HFF-Myc (cell line): ENCODE results near the gene CAMTA1.

Source experiments
- DNase-seq: peaks from one replicate; pipeline ENCODE4 v3.0.0-alpha.2; 2011; ENCODE audit warnings: low read depth; ENCODE audit errors: extremely low read depth
- H3K4me3 ChIP-seq: replicated peaks from 2 replicates; pipeline ENCODE4 v1.5.1; 2011; ENCODE audit warnings: low read depth, mild to moderate bottlenecking, control low read depth, low read length
- TF ChIP-seq, protein P1 (sequence below): IDR thresholded peaks from 2 replicates; pipeline ENCODE4 v1.5.1; 2012; ENCODE audit warnings: mild to moderate bottlenecking, low read depth, low read length, control low read depth; ENCODE audit errors: missing control alignments

Gene CAMTA1

DNA sequence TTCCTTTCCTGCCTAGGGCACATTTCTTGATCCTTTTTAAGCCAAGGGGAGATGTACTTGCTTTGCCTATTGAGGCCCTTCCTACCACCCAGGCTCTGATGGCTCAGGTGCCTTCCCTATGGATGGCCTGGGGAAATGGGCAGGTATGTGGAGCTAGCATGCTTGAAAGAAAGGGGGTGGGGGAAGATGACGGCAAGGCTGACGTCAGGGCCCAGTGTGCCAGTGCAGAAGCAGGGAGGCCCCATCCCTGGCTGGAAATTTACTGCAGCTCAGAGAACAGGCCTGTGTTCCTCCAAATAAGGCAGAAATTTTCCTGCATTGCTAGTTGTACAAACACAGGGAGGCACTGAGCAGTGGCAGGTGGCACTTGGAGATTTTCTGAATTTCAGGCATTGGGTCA, 532.6 kb downstream of the CAMTA1 start:
- H3K4me3 ChIP-seq = no peak overlapping the region
- TF ChIP-seq, protein P1, sequence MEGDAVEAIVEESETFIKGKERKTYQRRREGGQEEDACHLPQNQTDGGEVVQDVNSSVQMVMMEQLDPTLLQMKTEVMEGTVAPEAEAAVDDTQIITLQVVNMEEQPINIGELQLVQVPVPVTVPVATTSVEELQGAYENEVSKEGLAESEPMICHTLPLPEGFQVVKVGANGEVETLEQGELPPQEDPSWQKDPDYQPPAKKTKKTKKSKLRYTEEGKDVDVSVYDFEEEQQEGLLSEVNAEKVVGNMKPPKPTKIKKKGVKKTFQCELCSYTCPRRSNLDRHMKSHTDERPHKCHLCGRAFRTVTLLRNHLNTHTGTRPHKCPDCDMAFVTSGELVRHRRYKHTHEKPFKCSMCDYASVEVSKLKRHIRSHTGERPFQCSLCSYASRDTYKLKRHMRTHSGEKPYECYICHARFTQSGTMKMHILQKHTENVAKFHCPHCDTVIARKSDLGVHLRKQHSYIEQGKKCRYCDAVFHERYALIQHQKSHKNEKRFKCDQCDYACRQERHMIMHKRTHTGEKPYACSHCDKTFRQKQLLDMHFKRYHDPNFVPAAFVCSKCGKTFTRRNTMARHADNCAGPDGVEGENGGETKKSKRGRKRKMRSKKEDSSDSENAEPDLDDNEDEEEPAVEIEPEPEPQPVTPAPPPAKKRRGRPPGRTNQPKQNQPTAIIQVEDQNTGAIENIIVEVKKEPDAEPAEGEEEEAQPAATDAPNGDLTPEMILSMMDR = no peak
- no peak for DNase-seq

DNA sequence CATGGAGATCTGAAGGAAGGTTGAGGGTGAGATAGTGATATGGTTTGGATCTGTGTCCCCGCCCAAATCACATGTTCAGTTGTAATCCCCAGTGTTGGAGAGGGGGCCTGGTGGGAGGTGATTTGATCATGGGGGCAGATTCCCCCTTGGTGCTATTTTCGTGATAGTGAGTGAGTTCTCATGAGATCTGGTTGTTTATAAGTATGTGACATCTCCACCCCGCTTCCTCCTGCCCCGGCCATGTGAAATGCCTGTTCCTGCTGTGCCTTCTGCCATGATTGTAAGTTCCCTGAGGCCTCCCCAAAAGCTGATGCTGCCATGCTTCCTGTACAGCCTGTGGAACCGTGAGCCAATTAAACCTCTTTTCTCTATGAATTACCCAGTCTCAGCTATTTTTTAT, 533.9 kb downstream of the CAMTA1 start:
- no peak overlapping the region for H3K4me3 ChIP-seq
- DNase-seq = no peak
- TF ChIP-seq, protein P1 = no peak

DNA sequence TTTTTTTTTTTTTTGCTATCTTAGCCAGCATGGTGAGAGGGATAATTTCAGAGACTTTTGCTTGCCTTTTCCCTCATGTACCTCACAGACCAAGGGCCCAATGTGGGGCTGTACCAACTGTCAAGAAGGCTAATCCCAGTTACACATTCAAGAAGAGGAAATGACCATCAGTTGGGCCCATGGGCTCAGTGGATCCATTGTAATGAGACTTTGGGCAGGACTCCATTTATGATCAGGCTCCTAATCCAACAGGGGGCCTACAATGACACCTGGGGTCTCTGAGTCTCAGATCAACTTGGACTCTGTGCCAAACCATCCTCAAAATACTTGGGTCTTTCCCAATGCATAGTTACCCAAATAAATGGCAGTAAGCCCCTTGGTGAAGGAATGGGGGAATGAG, 535.4 kb downstream of the CAMTA1 start:
- TF ChIP-seq, protein P1 = no peak
- H3K4me3 ChIP-seq = no peak overlapping the region

DNA sequence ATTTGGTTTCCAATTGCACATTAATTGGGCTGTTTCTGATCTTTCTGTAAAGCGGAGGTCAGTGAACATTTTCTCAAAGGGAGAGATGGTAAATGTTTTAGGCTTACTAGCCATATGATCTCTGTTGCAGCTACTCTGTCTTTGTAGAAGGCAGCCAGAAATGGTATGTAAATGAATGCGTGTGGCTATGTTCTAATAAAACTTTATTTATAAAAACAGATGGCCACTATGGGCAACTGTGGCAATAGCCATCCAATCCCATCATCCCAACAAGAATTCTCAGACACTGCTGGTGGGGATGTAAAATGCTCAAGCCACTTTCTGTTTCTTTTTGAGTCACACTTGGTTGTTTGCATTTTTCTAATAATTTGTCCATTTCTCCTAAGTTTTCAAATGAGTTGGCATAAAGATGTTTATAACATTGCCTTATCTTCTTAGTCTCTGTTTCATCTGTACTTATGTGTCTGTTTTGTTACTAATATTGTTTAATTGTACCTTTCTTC, 537.1 kb downstream of the CAMTA1 start:
- H3K4me3 ChIP-seq = no peak overlapping the region
- TF ChIP-seq, protein P1 = no peak
- no peak for DNase-seq

More for the DNA sequence above, 535.4 kb downstream of the CAMTA1 start:
- DNase-seq = no peak

DNA sequence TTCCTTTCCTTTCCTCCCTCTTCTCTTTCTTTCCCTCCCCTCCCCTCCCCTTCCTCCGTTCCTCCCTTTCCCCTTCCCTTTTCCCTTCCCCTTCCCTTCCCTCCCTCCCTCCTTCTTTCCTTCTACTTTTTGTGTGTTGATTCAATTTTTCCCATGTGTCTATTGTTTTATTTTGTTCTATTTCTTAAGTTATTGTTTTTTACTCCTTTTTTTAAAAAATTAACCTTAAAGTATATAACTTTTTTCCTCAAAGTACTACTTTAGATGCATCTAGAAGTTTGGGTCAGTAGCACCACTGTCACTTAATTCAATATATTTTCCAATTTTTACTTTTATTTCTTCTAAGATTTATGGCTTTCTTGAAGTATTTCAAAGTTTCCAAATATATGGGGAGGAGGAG, 537.7 kb downstream of the CAMTA1 start:
- TF ChIP-seq, protein P1 = no peak
- H3K4me3 ChIP-seq = no peak overlapping the region
- DNase-seq = no peak

DNA sequence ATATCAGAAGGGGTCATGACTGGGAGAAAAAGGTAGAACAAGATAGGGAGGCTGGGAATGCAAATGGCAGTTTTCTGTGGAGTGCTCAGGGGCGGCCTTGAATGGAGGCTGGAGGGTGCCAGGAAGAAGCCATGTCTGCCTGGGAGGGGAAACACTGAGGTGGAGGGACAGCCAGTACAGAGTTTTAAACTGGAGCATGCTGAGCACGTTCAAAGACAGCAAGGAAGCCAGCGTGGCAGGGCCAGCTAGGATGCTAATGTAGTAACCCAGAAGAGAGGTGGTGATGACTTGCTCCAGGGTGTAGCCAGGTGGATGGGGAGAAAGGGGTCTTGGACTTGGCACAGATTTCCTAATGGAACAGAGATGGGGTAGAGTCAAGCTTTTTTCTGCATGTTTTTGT, 540.0 kb downstream of the CAMTA1 start:
- TF ChIP-seq, protein P1 = no peak
- DNase-seq = no peak
- no peak overlapping the region for H3K4me3 ChIP-seq

DNA sequence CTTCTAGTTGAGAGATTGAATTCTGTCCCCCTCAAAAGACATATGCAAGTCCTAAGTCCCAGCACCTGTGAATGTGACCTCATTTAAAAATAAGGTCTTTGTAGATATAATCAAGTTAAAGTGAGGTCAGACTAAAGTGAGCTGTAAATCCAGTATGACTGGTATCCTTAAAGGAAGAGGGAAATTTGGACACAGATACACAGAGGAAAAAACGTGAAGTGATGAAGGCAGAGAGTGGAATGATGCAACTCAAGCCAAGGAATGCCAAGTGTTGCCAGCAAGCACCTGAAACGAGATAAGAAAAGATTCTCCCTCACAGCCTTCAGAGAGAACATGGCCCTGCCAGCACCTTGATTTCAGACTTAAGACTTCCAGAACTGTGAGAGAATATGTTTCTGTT, 541.1 kb downstream of the CAMTA1 start:
- no peak overlapping the region for H3K4me3 ChIP-seq
- TF ChIP-seq, protein P1 = no peak
- no peak for DNase-seq
